NB4 (cell line): ENCODE data around the gene UBA1.

Experiments used
- DNase-seq: peaks from one replicate; pipeline ENCODE4 v3.0.0; 2010; ENCODE audit warnings: low read depth
- H3K4me3 ChIP-seq: one replicate; pipeline ENCODE4 v1.5.1; 2011; ENCODE audit warnings: mild to moderate bottlenecking, low read depth, low read length, moderate library complexity
- MAX ChIP-seq: IDR thresholded peaks from 2 replicates; pipeline ENCODE4 v1.6.1; 2011; ENCODE audit warnings: low read depth, low read length
- MYC ChIP-seq: IDR thresholded peaks from 2 replicates; pipeline ENCODE4 v1.6.1; 2011; ENCODE audit warnings: low read depth, low read length
- POLR2A ChIP-seq: IDR thresholded peaks from 2 replicates; pipeline ENCODE4 v1.6.1; 2011; ENCODE audit warnings: mild to moderate bottlenecking; ENCODE audit not compliant: insufficient read length; ENCODE audit errors: extremely low read depth
- TF ChIP-seq, protein P1 (sequence below): IDR thresholded peaks from one replicate; pipeline ENCODE4 v1.5.1; 2012; ENCODE audit warnings: low read depth, low read length

The UBA1 gene

GRCh38 chrX:47239898-47240545, 46.4 kb downstream of the UBA1 start:
- no peak overlapping the region for H3K4me3 ChIP-seq
- TF ChIP-seq POLR2A: no peak
- TF ChIP-seq, protein P1, sequence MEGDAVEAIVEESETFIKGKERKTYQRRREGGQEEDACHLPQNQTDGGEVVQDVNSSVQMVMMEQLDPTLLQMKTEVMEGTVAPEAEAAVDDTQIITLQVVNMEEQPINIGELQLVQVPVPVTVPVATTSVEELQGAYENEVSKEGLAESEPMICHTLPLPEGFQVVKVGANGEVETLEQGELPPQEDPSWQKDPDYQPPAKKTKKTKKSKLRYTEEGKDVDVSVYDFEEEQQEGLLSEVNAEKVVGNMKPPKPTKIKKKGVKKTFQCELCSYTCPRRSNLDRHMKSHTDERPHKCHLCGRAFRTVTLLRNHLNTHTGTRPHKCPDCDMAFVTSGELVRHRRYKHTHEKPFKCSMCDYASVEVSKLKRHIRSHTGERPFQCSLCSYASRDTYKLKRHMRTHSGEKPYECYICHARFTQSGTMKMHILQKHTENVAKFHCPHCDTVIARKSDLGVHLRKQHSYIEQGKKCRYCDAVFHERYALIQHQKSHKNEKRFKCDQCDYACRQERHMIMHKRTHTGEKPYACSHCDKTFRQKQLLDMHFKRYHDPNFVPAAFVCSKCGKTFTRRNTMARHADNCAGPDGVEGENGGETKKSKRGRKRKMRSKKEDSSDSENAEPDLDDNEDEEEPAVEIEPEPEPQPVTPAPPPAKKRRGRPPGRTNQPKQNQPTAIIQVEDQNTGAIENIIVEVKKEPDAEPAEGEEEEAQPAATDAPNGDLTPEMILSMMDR: no peak
- no peak for TF ChIP-seq MYC
- TF ChIP-seq MAX: no peak
- no peak for DNase-seq

GRCh38 chrX:47240619-47241018, 47.0 kb downstream of the UBA1 start:
- no peak overlapping the region for H3K4me3 ChIP-seq
- TF ChIP-seq, protein P1: no peak
- DNase-seq: no peak

GRCh38 chrX:47241201-47242011, 47.8 kb downstream of the UBA1 start:
- no peak for DNase-seq
- no peak overlapping the region for H3K4me3 ChIP-seq
- TF ChIP-seq MAX: no peak
- TF ChIP-seq, protein P1: no peak

- DNase-seq: no peak
- no peak overlapping the region for H3K4me3 ChIP-seq
- TF ChIP-seq MYC (no peak), POLR2A (no peak), MAX (no peak)
- TF ChIP-seq, protein P1: no peak
Measured at GRCh38 chrX:47242321-47242720, 48.7 kb downstream of the UBA1 start.

DNA sequence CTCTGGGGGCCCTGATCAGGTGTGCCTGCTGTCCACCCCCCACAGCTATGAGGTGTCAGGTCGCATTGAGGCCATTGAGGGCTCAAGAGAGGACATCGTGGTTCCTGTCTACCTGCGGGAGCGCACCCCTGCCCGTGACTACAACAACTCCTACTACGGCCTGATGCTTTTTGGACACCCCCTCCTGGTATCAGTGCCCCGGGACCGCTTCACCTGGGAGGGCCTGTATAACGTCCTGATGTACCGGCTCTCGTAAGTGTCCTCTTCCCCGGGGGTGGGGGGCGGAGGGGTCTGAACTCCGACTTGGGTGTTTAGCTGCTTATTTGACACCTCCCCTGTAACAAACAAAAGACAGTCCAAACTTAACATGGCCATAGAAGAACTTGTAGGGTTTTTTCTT, 49.7 kb downstream of the UBA1 start:
- no peak overlapping the region for H3K4me3 ChIP-seq
- no peak for DNase-seq
- no peak for TF ChIP-seq MYC
- TF ChIP-seq, protein P1: no peak
- TF ChIP-seq MAX: no peak
- TF ChIP-seq POLR2A: no peak

GRCh38 chrX:47244676-47245075, 51.0 kb downstream of the UBA1 start:
- DNase-seq: no peak
- TF ChIP-seq, protein P1: no peak
- TF ChIP-seq MYC (no peak), MAX (no peak), POLR2A (no peak)
- H3K4me3 ChIP-seq: no peak overlapping the region
